ENCODE results near the gene PHOX2A.
"Not testable (repeated sequence)": the region's sequence is repeated elsewhere in the genome, so short reads cannot be mapped to it uniquely, and the experiment has no call there.

The PHOX2A gene

DNA sequence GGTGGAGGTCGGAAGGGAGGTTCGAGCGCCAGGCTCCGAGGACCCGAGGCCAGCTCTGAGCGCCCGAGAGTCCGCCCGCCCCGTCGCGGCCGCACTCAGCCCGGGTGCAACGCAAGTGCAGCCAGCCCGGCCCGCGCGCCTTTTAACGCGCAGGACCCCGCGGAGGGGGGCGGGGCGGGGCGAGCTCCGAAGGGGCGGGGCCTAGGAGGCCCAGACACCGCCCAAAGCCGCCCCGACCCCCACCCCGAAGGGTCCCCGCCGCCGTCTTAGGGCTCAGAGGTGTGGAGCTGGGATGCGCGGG is at the start of gene PHOX2A:
Gene PHOX2A (minus strand): TSS at position 117 of the 301 bp plus-strand sequence. CDS start 172 bp downstream, outside the sequence.
- DNase-seq (ENCODE audit: low read depth in 2 of 2) = no peak

DNA sequence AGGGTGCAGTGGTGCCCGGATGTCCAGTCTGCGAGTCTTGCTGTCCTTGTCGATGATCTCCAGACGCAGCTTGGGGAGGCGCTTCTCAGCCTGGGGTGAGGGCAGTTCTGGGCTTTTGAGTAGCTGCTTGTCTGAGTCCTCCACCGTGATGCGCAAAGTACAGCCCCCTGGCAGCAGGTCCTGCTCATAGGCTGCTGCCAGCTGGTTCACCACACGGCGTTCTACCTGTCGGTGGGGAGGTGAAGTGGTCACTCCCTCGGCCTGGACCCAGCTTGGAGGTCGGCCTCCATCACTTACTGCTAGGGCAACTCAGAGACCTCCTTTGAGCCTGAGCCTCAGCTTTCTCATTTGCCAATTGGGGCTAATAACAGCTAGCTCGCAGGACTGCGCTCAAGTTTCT is 49.4 kb upstream of the PHOX2A start:
- DNase-seq (ENCODE audit: low read depth in 2 of 2) = no peak

DNA sequence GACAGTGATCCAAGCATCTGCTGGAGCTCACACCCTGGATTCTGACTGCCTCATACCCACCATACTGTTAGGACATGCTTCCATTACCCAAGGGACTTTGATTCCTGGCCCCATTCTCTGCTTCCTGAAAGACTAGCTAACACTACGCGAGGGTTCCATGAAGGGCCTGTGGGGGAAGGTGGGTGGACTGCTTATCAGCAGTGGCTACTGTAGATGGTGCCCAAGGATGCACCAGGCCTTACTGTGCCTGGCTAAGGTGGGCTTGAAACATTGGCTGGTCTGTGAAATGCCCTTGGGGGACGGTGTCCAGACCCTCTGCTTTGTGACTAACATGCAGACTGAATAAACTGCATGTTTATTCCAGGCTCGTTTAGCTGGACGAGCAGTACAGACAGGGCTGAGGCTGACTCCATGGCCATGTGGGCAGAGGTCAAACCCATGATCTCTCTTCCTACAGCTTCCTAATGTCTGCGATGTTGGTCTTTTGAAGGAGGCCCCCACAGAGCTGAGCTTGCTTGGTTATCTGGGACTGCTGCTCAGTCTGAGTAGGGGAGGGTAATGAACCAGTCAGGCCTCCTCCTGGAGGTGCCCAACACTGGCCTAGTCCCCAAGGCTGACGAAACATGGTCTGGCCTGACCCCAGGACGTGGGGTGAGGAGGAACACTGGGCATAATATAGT is 48.3 kb upstream of the PHOX2A start:
- no peak for DNase-seq (ENCODE audit: low read depth in 2 of 2)

DNA sequence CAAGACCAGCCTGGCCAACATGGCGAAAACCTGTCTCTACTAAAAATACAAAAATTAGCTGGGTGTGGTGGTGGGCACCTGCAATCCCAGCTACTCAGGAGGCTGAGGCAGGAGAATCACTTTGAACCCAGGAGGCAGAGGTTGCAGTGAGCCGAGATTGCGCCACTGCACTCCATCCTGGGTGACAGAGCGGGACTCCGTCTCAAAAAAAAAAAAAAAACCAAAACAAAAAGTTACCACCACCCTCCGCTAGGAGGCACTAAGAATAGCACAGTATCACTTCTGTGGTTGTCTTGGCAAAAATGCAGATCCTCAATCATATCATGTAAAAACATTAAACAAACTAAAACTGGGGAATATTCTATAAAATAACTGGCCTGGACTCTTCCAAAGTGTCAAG is 46.8 kb upstream of the PHOX2A start:
- DNase-seq (ENCODE audit: low read depth in 2 of 2) = not testable (repeated sequence)

DNA sequence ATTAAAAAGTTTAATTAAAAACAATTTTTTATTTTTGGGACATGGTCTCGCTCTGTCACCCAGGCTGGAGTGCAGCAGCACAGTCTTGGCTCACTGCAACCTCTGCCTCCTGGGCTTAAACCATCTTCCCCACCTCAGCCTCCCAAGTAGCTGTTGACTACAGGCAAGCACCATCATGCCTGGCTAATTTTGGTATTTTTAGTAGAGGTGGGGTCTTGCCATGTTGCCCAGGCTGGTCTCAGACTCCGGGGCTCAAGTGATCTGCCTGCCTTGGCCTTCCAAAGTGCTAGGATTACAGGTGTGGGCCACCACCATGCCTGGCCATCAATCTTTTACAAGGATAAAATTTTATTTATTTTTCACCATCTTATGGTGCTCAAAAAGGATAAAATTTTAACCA is 43.3 kb upstream of the PHOX2A start:
- DNase-seq (ENCODE audit: low read depth in 2 of 2) = no peak

DNA sequence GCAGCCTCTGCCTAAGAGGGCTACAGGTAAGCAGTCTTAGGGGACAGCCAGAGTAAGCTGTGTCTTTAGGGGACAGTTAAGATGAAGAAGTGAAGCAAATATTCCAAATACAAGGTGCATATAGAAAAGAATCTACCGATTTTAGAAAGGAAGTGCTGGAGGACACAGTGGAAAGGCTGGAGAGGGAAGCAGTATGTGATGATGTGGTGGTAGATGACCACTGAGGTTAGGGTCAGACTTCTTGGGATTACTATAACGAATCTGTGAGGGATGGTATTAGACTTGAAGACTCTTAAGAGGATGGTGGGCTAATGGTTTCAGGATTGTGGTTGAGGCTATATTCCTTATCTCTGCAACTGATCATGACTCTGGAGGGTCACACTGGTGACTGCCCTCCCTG is 40.0 kb upstream of the PHOX2A start:
- DNase-seq (ENCODE audit: low read depth in 2 of 2) = no peak

DNA sequence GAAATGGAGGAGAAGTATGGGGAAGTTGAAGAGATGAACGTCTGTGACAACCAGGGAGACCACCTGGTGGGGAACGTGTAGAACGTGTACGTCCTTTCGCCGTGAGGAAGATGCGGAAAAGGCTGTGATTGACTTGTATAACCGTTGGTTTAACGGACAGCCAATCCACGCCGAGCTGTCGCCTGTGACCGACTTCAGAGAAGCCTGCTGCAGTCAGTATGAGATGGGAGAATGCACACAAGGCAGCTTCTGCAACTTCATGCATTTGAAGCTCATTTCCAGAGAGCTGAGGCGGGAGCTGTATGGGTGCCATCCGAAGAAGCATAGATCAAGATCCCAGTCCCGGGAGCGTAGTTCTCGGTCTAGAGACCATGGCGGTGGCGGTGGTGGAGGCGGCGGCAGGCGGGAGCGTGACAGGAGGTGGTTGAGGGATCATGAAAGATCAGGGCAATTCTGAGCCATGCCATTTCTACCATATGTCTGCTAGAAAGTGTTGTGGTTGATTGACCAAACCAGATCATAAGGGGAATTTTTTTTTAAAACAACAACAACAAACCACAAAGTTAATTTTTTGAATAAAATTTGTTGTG is 36.8 kb upstream of the PHOX2A start:
- DNase-seq (ENCODE audit: low read depth in 2 of 2) = no peak

DNA sequence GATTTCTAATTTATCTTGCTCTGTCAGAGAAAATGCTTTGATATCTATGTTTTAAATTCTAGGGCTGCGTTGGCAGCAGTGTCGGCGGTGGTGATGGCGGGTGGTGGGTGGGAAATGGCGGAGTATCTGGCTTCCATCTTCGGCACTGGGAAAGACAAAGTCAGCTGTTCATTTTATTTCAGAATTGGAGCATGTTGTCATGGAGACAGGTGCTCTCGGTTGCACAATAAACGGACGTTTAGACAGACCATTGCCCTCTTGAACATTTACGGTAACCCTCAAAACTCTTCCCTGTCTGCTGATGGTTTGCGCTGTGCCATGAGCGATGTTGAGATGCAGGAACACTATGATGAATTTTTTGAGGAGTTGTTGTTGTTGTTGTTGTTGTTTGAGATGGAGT is 36.1 kb upstream of the PHOX2A start:
- DNase-seq (ENCODE audit: low read depth in 2 of 2) = no peak

DNA sequence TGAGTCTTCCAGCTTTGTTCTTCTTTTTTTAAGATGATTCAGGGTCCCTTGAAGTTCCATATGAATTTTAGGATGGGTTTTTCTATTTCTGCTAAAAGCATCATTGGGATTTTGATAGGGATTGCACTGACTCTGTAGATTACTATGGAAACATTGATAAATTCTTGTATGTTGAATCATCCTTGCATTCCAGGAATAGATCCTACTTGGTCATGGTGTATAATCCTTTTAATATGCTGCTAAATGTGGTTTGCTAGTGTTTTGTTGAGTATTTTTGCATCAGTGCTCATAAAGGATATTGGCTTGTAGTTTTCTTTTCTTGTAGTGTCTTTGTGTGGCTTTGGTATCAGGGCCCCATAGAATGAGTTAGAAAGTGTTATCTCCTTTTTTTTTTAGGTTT is 34.9 kb upstream of the PHOX2A start:
- peak; percentile 27 to 39 for DNase-seq (ENCODE audit: low read depth in 2 of 2)

DNA sequence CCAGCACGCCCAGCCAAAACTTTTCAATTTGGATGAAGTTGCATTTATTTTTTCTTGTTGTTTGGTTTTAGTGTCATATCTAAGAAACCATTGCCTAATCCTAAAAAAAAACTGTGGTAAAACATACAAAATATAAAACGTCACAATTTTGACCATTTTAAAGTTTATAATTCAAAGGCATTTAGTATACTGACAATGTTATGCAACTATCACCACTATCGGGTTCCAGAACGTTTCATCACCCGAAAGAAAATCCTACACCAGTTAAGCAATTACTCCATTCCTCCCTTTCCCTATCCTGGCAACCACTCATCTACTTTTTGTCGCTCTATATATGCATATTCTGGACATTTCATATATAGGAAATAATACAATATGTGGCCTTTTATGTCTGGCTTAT is 30.5 kb upstream of the PHOX2A start:
- DNase-seq (ENCODE audit: low read depth in 2 of 2) = no peak

DNA sequence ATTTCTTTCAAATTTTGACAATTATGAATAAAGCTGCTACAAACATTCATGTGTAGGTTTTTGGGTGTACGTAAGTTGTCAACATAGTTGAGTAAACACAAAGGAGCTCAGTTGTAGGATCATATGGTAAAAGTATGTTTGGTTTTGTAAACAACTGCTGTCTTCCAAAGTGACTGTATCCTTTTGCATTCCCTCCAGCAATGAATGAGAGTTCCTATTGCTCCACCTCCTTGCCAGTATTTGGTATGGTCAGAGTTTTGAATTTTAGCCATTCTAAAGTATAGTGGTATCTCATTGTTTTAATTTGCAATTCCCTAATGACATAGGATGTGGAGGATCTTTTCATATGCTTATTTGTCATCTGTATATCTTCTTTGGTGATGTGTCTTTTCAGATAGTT is 28.0 kb upstream of the PHOX2A start:
- no peak for DNase-seq (ENCODE audit: low read depth in 2 of 2)

DNA sequence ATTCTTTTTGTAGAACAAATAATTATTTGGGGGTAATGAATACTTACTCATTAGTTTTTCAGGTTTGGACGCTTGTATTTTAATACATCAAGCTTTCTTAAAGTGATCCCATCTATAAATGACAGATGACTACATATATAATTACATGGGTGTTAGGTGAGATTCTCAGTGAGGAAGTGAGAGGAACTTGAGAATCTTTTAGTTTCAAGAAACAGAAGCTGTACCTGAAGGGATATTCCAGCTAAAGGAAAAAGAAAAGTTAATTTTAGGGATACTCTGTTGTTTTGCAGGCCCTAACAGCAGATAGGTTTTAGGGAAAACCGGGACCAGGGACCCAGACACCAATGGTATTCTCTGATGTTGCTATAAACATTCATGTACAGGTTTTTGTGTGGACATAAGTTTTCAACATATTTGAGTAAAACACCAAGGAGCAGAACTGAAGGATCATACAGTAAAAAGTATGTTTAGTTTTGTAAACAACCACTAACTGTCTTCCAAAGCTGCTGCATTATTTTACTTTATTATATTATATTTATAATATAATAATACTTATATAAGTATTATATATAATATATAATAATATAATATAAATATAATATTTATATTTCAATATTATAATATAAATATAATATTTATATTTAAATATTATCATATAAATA is 24.1 kb upstream of the PHOX2A start:
- no peak for DNase-seq (ENCODE audit: low read depth in 2 of 2)

DNA sequence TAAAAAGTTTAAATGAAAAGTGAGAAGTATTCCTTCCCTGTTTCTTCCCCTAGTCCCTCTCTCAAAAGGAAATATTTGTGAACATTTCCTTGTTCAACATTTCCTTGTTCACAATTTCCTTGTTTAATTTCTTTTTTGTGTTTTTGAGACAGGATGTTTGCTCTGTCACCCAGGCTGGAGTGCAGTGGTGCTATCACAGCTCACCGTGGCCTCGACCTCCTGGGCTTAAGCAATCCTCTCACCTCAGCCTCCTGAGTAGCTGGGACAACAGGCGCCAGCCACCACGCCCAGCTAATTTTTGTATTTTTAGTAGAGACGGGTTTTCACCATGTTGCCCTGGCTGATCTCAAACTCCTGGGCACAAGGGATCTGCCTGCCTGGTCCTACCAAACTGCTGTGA is 23.0 kb upstream of the PHOX2A start:
- DNase-seq (ENCODE audit: low read depth in 2 of 2) = not testable (repeated sequence)

DNA sequence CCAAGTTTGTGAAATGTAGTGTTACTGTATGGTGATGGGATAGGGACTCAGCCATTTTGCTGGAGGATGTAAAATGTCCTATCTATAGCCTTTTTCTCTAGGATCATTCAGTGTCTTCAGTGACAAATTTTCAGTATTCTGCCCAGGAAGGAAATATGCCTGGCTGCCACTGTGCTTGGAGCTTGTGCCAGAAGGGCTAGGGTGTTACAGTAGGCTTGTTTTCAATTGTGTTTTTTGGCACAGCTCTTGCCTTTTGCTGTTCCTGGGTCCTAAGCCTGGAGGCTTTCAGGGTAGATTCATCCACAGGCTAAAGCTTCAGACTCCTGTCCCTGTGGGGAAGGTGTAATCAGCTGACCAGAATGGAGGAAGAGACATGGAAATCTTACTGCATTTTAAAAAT is 22.0 kb upstream of the PHOX2A start:
- DNase-seq (ENCODE audit: low read depth in 2 of 2) = no peak

DNA sequence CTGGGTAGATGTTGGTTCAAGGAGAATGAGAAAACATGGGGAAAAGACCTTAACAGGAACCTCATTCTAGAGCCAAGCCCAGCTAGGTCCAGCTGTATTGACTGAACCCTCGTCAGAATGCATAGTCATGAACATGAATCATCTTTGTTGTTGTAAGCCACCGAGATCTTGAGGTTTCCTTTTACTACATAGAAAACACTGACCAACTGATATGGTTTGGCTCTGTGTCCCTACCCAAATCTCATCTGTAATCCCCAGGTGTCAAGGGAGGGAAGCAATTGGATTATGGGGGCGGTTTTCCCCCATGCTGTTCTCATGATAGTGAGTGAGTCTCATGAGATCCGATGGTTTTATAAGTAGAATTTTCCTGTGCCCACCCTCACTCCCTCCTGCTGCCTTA is 19.4 kb upstream of the PHOX2A start:
- DNase-seq (ENCODE audit: low read depth in 2 of 2) = no peak

DNA sequence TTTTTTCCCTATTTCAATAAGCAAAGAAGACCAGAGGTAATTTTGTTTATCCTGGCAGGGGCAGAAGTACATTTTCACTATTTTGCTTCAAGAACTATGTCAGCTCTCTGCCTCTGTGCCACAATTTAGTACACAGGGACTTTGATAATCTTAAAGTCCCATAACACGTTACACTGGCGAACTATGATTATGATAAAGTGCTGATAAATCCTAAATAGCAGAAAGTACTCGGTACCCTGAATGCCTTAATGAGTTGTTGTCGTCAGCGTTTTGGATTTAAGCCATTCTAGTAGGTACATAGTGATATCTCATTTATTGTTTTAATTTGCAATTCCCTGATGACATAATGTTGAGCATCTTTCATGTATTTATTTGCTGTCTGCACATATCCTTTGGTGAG is 16.6 kb upstream of the PHOX2A start:
- no peak for DNase-seq (ENCODE audit: low read depth in 2 of 2)

DNA sequence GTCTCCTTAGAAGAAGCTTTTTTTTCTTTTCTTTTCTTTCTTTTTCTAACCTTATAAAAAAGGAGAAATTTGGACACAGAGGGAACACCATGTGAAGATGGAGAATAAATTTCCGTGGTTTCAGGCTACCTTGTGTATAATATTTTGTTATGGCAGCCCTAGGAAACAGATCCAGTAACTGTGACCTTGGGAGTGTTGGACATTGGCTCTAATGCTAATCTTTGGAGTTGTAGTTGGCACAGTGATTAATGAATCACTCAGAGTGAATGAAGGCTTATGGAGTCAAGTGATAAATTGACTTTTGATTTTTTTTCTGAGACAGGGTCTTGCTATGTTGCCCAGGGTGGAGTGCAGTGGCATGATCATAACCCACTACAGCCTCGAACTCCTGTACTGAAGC is 15.5 kb upstream of the PHOX2A start:
- DNase-seq (ENCODE audit: low read depth in 2 of 2) = no peak

DNA sequence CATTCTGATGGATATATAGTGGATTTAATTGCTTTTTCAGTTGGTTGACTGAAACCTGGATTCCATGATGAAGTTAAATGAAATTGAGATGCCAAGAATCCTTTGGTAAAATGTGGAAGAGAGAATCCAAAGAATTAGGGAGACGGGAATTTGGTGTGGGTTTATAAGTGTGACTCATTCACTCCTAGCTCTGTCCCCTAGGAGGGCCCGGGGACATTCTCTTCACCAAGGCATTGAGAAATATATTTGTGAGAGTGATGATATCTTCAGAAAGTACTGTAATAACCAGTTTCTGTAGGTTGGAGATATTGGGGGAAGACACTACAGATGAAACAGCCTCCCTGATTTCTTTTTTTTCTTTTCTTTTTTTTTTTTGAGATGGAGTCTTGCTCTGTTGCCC is 13.6 kb upstream of the PHOX2A start:
- no peak for DNase-seq (ENCODE audit: low read depth in 2 of 2)

DNA sequence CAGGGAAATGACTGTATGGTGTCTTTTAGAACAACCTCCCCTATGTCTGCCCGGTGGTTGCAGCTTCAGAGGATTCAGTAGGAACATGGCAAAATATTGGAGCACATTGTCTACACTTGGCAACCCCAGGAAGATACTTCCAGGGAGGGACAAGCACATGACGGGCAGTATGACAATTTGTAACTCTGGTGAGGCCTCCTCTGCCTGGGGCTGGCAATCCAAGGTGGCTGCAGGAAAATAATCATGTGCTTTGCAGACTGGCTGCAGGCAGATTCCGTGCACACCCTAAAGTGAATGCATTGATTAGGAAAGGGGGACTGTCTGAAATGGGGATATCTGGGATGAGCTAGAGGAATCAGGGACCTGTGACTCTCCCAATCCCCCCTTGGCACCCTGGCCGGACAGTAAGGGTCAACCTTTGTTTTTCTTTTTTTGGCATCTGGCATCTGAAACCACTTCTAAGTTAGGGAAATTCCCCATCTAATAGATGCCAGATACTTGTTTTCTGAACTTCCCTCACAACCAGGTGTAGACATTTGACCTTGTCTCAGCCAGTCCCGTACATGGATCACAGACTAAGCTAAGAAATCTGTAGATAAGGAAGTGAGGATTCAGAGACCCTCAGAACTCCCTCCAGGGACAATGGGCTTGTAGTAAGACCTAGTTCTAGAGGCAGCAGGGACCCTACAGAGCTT is 10.5 kb upstream of the PHOX2A start:
- no peak for DNase-seq (ENCODE audit: low read depth in 2 of 2)

DNA sequence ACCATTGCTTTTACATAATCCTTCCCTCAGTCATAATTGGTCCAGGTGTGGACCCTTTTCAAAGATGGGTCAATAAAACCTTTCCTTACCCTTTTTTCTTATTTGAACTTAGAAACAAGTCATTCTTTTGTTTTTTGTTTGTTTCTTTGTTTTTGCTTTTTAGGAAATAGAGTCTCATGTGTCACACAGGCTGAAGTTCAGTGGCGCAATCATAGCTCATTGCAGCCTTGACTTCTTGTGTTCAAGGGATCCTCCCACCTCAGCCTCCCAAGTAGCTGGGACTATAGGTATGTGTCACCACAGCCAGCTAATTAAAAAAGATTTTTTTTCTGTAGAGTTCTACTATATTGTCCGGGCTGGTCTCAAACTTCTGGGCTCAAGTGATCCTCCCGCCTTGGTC is 9.4 kb upstream of the PHOX2A start:
- DNase-seq (ENCODE audit: low read depth in 2 of 2) = no peak

DNA sequence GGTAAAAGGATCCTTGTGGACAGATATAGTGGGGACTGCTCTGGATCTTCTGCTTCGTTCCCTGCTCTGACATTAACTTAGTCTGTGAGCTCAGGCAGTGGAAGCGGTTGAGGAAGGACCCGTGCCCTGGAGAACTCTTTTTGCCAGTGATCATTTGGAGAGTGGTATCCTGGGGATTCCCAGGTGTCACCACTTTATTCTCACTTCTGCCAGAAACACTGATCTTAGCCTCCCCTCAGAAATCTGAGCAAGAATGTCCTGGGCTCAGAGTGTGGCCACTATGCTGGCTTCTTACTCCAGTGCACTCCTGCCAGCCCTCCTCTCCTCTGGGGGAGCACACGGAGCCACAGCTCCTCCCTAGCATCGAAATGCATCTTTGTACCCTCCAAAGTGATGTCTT is 7.6 kb upstream of the PHOX2A start:
- DNase-seq (ENCODE audit: low read depth in 2 of 2) = no peak

DNA sequence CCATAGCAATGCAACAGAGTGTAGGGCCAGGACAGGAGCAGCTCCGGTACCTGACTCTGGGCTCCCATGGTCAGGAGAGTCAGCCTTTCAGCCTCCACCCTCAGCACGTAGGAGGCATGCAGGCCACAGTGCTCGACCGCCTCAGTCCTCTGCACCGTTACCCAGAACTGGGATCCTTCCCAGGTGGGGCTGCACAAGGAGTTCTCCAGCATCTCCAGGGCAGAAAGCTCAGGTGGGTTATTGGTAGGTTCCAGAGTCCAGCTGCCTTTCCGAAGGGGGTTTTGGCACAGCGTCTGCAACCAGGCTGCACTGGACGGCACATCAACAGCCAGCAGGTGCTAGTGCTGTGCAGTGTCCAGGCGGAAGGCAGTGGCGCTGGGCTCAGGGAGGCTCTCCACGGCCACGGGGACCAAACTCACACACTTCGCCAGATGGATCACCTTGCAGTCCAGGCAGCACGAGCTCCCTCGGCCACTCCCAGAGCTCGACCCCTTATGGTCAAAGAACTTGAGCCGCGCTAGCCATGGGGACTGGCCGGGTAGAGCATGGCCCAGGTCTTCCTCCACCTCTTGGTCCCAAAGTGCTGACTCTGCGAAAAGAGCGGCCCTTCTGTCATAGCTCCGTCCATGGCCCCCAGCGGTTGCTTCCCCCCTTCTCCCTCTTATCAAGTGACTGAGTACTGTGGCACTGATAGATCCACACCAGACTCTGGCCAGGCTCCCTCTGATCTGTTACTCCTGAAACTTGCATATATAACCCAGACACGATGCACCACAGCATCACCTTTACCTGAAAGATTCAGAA is 6.9 kb upstream of the PHOX2A start:
- no peak for DNase-seq (ENCODE audit: low read depth in 2 of 2)

All from fibroblast of skin of left biceps (primary cell).